ENCODE measurements around the gene RBM5. TPM values are rescaled to one million over a fixed set of nuclear protein-coding genes. Genes with fewer than 3 reads are reported as not detected.

RBM5 gene
- total RNA-seq, 2 donors from 2014 or later = 217 to 301 TPM

DNA sequence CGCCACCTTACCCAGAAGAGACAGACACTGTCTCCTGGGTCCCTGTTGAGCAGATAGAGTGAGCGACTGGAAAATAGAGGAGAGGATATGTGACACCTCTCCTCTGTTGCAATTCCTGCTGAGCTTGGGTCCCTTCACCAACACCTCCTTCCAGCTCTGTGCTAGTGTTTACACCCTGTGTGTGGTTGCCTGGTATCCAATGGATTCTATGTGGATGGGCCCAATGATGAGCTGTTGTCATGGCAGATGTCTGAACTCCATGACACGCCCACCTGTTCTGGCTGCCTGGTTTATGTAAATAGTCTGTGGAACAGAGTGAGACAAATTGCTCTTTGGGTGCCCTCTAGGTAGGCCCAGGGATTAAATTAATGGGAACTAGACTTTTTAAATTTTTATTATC lies 23.7 kb downstream of the RBM5 start:
- no peak for DNase-seq (ENCODE audit: low spot score)
- TF ChIP-seq, protein P1, sequence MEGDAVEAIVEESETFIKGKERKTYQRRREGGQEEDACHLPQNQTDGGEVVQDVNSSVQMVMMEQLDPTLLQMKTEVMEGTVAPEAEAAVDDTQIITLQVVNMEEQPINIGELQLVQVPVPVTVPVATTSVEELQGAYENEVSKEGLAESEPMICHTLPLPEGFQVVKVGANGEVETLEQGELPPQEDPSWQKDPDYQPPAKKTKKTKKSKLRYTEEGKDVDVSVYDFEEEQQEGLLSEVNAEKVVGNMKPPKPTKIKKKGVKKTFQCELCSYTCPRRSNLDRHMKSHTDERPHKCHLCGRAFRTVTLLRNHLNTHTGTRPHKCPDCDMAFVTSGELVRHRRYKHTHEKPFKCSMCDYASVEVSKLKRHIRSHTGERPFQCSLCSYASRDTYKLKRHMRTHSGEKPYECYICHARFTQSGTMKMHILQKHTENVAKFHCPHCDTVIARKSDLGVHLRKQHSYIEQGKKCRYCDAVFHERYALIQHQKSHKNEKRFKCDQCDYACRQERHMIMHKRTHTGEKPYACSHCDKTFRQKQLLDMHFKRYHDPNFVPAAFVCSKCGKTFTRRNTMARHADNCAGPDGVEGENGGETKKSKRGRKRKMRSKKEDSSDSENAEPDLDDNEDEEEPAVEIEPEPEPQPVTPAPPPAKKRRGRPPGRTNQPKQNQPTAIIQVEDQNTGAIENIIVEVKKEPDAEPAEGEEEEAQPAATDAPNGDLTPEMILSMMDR (IDR thresholded peaks at IDR 0.05) = no peak
- peaks cover 96% of the 10 kb centered on the region for H3K36me3 ChIP-seq
- no peaks in the 10 kb centered on the region for H3K9me3 ChIP-seq
- no peaks in the 10 kb centered on the region for H3K4me1 ChIP-seq (ENCODE audit: control insufficient read depth in 1 of 2, low read depth in 2 of 2)
- H3K27ac ChIP-seq = no peak overlapping the region
- H3K4me3 ChIP-seq = no peak overlapping the region
- no peaks in the 10 kb centered on the region for H3K27me3 ChIP-seq (replicated peaks; ENCODE audit: insufficient read depth)
- no peak for ATAC-seq (ENCODE audit: insufficient number of reproducible peaks, low FRiP score, low read depth)

DNA sequence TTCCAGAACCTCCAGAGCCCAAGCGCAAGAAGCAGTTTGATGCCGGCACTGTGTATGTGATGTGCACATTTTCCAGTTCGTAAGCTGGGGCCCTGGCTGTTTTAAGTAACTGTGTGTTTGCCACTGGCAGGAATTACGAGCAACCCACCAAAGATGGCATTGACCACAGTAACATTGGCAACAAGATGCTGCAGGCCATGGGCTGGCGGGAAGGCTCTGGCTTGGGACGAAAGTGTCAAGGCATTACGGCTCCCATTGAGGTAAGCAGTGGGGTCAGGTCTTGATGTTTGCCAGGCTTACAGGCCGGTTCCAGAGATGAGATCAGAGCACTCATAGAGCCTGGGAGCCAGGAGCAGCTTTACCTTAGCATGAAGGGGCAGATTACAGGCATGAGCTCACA lies 28.4 kb downstream of the RBM5 start:
- Histone ChIP-seq H3K36me3 (peaks cover 68% of the 10 kb centered on the region), H3K9me3 (no peaks in the 10 kb centered on the region), H3K4me1 (ENCODE audit: control insufficient read depth in 1 of 2, low read depth in 2 of 2) (peaks cover 0 to 4% of the 10 kb centered on the region in 2 donors), H3K4me3 (no peak overlapping the region), H3K27me3 (replicated peaks; ENCODE audit: insufficient read depth) (no peaks in the 10 kb centered on the region), H3K27ac (no peak overlapping the region)
- TF ChIP-seq, protein P1 (IDR thresholded peaks at IDR 0.05) = no peak
- DNase-seq (ENCODE audit: low spot score) = no peak
- ATAC-seq (ENCODE audit: insufficient number of reproducible peaks, low FRiP score, low read depth) = no peak

DNA sequence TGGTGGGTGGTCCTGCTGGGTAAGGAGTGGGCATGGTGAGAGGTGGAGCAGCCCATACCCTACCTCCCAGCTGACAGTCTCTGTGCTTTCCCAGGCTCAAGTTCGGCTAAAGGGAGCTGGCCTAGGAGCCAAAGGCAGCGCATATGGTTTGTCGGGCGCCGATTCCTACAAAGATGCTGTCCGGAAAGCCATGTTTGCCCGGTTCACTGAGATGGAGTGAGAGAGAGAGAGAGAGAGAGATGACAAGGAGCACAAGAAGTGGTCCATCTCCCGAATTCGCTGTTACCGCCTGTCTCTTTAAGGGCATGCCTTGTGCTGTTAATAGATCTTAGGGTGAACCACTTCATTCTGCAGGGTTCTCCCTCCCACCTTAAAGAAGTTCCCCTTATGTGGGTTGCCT lies 29.5 kb downstream of the RBM5 start:
- H3K9me3 ChIP-seq = no peaks in the 10 kb centered on the region
- no peak overlapping the region for H3K27ac ChIP-seq
- peaks cover 59% of the 10 kb centered on the region for H3K36me3 ChIP-seq
- TF ChIP-seq, protein P1 (IDR thresholded peaks at IDR 0.05) = no peak
- H3K27me3 ChIP-seq (replicated peaks; ENCODE audit: insufficient read depth) = no peaks in the 10 kb centered on the region
- H3K4me3 ChIP-seq = no peak overlapping the region
- no peak for ATAC-seq (ENCODE audit: insufficient number of reproducible peaks, low FRiP score, low read depth)
- DNase-seq (ENCODE audit: low spot score) = no peak
- peaks cover 0 to 4% of the 10 kb centered on the region in 2 donors for H3K4me1 ChIP-seq (ENCODE audit: control insufficient read depth in 1 of 2, low read depth in 2 of 2)

DNA sequence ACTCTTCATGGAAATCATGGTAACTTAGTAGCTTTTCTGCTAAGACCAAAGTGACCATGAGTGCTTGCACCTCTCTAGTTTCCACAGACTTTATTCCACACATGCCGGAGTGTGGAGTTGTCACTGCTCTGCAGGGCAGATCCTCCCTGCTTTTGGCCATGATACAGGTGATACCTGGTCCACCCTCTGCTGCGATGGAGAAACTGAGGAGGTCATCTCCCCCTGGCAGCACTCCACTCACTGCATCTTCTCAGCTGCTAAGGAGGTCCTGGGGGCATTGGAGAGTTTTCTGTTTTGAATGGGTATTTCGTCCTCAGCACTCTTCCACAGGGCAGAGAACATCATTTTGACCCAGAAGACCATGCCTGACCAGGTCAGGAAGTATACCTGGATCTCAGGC lies 31.1 kb downstream of the RBM5 start:
- no peak for ATAC-seq (ENCODE audit: insufficient number of reproducible peaks, low FRiP score, low read depth)
- Histone ChIP-seq H3K27ac (no peak overlapping the region), H3K27me3 (replicated peaks; ENCODE audit: insufficient read depth) (no peaks in the 10 kb centered on the region), H3K9me3 (no peaks in the 10 kb centered on the region), H3K4me3 (no peak overlapping the region), H3K4me1 (ENCODE audit: control insufficient read depth in 1 of 2, low read depth in 2 of 2) (peaks cover 5 to 9% of the 10 kb centered on the region in 2 donors), H3K36me3 (peaks cover 44% of the 10 kb centered on the region)
- TF ChIP-seq, protein P1 (IDR thresholded peaks at IDR 0.05) = no peak
- no peak for DNase-seq (ENCODE audit: low spot score)

DNA sequence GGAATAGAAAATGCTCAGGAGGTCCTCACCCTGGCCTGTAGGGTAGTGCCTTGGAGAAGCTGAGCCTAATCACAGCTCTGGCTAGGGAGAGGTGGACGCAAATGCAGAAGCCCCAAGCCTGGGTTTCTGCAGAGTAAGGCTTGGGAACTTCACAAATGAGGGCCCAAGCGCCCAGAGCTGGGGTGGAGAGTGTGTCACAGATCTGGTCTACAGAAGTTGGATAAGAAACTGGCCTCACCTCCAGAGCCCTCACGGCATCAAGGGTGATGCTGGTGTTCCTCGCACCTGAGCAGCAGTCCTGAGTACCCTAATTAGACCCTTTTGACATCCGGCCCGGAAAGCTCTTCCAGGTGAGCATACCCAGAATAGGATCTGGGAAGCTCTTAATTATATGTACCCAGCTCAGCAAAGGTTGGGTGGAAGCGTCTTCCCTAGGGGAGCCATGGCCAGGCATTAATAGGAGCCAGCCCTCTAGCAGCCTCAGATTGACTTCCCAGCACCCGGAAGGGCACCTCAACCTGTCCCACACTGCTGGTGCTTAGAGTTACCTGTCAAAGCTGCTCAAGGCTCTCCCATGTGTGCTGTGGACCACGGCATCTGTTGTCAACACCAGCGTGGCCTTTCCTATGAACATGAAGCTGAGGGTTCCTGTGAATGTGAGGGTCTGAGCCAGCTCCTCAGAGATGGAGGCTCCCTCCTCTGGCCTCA lies 31.8 kb downstream of the RBM5 start:
- ATAC-seq (ENCODE audit: insufficient number of reproducible peaks, low FRiP score, low read depth) = no peak
- Histone ChIP-seq H3K4me3 (no peak overlapping the region), H3K27ac (no peak overlapping the region), H3K9me3 (no peaks in the 10 kb centered on the region), H3K36me3 (peaks cover 36% of the 10 kb centered on the region), H3K4me1 (ENCODE audit: control insufficient read depth in 1 of 2, low read depth in 2 of 2) (peaks cover 5 to 17% of the 10 kb centered on the region in 2 donors), H3K27me3 (replicated peaks; ENCODE audit: insufficient read depth) (no peaks in the 10 kb centered on the region)
- no peak for DNase-seq (ENCODE audit: low spot score)
- TF ChIP-seq, protein P1 (IDR thresholded peaks at IDR 0.05) = no peak
